ENCODE measurements around the gene NKAIN2.
"Not testable (repeated sequence)": the region's sequence is repeated elsewhere in the genome, so short reads cannot be mapped to it uniquely, and the experiment has no call there.

The NKAIN2 gene

GRCh38 chr6:123967905-123968304 is 164.2 kb downstream of the NKAIN2 start:
- no peak for DNase-seq (ENCODE audit: low read depth)
- no peak overlapping the region for H3K4me3 ChIP-seq (ENCODE audit: low read length)
- no peak for TF ChIP-seq CTCF (conservative IDR thresholded peaks at IDR 0.05; ENCODE audit: low read length)

DNA sequence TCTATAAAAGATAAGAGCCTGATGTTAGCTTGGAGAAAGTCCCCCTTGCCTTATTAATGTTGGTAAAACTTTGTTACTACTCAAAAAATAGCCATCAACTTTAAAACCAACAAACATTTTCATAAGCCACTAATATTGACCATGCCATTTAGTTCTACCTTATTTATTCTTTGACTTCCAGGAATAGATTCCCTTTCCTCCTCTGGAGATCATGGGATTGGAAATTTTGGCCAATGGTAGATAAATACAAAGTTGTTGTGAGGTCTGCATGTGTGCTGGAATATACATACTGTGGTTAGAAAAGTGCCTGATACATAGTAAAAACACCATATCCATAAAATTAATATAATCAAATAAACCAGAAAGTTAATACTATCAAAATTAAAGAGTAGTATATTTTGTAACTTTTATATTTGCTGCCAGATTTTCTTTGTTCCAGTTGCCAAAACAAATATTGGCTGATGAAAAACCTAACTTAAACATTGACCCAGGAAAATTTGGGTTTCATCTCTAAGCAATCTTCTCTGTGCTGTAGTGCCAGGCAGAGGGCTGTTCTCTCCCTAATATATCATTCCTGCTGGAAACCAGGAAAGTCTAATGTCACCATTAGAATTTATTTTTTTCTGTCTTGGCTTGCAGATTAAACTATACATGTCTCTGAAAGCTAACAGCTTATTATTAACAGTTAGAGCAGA is 169.1 kb downstream of the NKAIN2 start:
- TF ChIP-seq CTCF (conservative IDR thresholded peaks at IDR 0.05; ENCODE audit: low read length), result no peak
- DNase-seq (ENCODE audit: low read depth), result no peak
- H3K4me3 ChIP-seq (ENCODE audit: low read length), result no peak overlapping the region

DNA sequence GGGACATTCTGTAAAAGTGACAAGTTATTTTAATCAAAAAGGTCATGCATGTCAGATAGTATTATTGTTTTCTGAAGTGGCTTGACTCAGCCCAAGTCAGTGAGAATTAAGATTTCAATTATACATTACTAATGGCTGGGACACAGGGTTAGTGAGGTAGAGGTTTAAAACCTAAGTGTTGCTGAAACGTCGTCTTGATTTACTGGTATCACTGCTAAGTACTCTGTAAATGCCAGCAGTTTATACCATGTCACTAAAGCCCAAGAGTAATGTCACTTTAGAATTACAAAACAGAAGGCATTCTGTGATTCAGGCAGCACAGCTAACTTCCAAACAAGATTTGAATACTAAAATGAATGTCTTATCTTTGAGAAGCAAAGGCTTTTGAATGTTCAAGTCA is 176.6 kb downstream of the NKAIN2 start:
- no peak overlapping the region for H3K4me3 ChIP-seq (ENCODE audit: low read length)
- DNase-seq (ENCODE audit: low read depth), result no peak
- TF ChIP-seq CTCF (conservative IDR thresholded peaks at IDR 0.05; ENCODE audit: low read length), result no peak

DNA sequence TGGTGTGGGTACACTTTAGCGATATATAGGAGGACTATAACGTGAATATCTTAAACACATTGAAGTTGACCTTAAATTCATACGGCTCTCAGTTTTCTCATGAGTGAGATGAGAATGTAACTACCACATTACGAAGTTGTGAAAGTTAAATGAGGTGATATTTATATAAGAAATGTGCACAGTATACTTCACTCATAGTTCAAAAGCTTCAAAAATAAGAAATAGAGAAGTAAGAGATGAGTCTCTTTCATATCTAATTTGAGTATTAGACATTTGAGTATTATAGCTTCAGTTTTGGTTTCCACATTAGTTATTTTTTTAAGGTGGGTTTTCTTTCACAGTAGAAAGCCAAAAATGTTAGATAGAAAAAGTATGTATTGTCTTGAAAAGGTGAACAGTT is 183.3 kb downstream of the NKAIN2 start:
- TF ChIP-seq CTCF (conservative IDR thresholded peaks at IDR 0.05; ENCODE audit: low read length), result no peak
- no peak overlapping the region for H3K4me3 ChIP-seq (ENCODE audit: low read length)
- no peak for DNase-seq (ENCODE audit: low read depth)

GRCh38 chr6:123989918-123990317 is 186.3 kb downstream of the NKAIN2 start:
- DNase-seq (ENCODE audit: low read depth); H3K4me3 ChIP-seq (ENCODE audit: low read length): not testable (repeated sequence)

DNA sequence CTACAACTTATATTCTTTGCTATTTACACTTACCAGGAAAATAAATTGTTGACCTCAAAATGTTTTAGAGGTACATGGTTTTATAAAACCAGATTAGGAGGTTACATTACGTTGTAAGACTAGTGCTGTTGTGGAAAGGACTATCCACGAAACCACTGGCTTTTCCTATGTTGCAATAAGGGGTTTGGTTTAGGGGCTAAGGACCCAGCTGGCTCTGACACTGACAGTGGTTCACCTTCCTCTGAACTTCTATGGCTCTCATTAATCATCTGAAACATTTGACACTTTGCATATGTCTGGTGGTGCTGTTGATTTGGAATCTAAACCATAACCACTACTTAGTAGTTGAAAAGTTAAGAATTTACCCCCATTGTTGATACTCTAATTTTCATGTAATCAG is 186.7 kb downstream of the NKAIN2 start:
- no peak for TF ChIP-seq CTCF (conservative IDR thresholded peaks at IDR 0.05; ENCODE audit: low read length)
- no peak for DNase-seq (ENCODE audit: low read depth)
- no peak overlapping the region for H3K4me3 ChIP-seq (ENCODE audit: low read length)

DNA sequence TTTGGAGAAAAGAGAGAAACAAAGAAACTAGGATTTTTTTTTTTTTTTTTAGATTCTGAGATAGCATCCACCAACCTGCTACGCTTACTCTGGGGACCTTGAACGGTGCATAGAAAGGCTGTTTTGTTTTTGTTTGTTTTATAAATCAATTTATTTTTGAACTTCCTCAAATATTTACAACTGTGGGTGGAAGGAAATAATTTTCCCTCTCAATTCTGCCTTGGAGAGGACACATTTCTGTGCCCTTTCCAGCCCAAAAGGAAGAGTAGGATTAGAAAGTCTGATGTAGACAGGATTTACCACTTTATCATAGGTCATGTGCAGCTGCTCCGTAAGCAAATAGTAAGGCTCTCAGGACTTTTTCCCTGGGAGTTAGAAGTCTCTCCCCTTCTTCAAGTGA is 190.5 kb downstream of the NKAIN2 start:
- no peak overlapping the region for H3K4me3 ChIP-seq (ENCODE audit: low read length)
- no peak for DNase-seq (ENCODE audit: low read depth)
- no peak for TF ChIP-seq CTCF (conservative IDR thresholded peaks at IDR 0.05; ENCODE audit: low read length)

Data from AG10803 (cell line).